ENCODE measurements around the gene TIAM1. TPM values are rescaled to one million over a fixed set of nuclear protein-coding genes. Genes with fewer than 3 reads are reported as not detected.

The TIAM1 gene
- total RNA-seq, 1 donor from 2014 or later: 131 TPM

DNA sequence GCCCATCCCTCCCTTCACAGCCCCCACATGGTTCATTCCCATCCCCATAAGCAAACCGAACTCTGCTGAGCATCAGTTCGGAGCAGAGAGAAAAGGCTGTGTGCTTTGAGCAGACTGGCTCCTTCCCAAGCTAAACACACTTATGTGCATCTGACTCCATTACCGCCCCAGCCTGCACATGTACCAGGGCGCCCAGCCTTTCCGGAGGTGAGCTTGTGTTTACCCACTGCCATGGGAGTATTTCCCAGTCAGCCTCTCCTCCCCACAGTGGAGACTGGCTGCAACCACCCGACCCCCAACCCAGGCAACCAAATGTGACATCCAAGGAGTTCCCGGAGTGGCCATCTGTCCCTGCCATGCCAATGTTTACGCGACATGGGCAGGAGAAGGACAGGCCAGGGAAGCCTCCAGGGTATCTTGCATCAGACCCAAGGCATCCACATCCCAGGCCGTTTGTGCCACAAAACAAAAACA, 9.4 kb downstream of the TIAM1 start:
- Mint-ChIP-seq H3K36me3 (ENCODE audit: low read depth, unreplicated experiment) (peaks cover 50% of the 10 kb centered on the region), H3K27me3 (ENCODE audit: unreplicated experiment) (peaks cover 1% of the 10 kb centered on the region), H3K4me3 (ENCODE audit: unreplicated experiment) (no peak overlapping the region), H3K27ac (ENCODE audit: unreplicated experiment) (no peak overlapping the region), H3K4me1 (ENCODE audit: unreplicated experiment) (peaks cover 15% of the 10 kb centered on the region), H3K9me3 (ENCODE audit: unreplicated experiment) (no peaks in the 10 kb centered on the region)
- TF ChIP-seq, protein P1, sequence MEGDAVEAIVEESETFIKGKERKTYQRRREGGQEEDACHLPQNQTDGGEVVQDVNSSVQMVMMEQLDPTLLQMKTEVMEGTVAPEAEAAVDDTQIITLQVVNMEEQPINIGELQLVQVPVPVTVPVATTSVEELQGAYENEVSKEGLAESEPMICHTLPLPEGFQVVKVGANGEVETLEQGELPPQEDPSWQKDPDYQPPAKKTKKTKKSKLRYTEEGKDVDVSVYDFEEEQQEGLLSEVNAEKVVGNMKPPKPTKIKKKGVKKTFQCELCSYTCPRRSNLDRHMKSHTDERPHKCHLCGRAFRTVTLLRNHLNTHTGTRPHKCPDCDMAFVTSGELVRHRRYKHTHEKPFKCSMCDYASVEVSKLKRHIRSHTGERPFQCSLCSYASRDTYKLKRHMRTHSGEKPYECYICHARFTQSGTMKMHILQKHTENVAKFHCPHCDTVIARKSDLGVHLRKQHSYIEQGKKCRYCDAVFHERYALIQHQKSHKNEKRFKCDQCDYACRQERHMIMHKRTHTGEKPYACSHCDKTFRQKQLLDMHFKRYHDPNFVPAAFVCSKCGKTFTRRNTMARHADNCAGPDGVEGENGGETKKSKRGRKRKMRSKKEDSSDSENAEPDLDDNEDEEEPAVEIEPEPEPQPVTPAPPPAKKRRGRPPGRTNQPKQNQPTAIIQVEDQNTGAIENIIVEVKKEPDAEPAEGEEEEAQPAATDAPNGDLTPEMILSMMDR (IDR thresholded peaks at IDR 0.05; ENCODE audit: unreplicated experiment): no peak
- DNase-seq (ENCODE audit: low spot score): no peak

DNA sequence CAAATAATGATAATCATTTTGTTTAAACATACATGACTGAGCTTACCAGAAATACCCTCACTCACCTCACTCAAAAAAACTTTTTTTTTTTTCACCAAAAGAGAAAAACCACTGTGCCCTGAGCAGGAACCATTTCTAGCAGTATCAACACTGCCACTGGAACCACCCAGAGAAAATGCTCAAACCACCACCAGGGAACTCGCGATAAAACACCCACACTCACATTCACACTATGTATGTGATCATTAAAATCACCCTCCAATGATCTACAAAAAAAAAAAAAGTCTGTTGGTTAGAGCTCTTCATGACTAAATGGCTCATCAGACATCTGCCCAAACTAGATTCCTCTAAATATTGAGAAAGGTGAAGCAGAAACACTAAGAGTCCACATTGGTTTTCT, 11.5 kb downstream of the TIAM1 start:
- peaks cover 1% of the 10 kb centered on the region for H3K27me3 Mint-ChIP-seq (ENCODE audit: unreplicated experiment)
- no peaks in the 10 kb centered on the region for H3K9me3 Mint-ChIP-seq (ENCODE audit: unreplicated experiment)
- H3K4me3 Mint-ChIP-seq (ENCODE audit: unreplicated experiment): no peak overlapping the region
- peaks cover 50% of the 10 kb centered on the region for H3K36me3 Mint-ChIP-seq (ENCODE audit: low read depth, unreplicated experiment)
- TF ChIP-seq, protein P1 (IDR thresholded peaks at IDR 0.05; ENCODE audit: unreplicated experiment): no peak
- peaks cover 5% of the 10 kb centered on the region for H3K4me1 Mint-ChIP-seq (ENCODE audit: unreplicated experiment)
- no peak overlapping the region for H3K27ac Mint-ChIP-seq (ENCODE audit: unreplicated experiment)
- DNase-seq (ENCODE audit: low spot score): no peak

DNA sequence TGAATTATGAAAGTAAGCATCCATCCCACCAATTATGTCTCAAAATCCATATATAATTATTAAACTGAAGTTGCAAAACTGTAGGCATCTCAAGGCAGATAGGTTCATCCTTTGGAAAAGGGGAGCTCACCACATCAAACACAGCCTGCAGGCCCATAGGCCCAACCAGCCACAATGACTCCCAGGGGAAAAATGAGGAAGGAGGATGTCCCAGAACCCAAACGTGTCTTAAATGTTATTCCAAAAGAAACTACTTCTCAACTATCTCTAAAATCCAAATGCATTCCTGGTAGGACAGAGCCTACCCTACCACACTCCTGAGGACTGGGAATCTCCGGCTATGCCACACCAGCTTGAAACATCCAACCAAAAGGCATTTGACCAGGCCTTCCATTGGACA, 12.8 kb downstream of the TIAM1 start:
- H3K4me1 Mint-ChIP-seq (ENCODE audit: unreplicated experiment): peaks cover 5% of the 10 kb centered on the region
- no peak overlapping the region for H3K27ac Mint-ChIP-seq (ENCODE audit: unreplicated experiment)
- H3K27me3 Mint-ChIP-seq (ENCODE audit: unreplicated experiment): no peaks in the 10 kb centered on the region
- H3K36me3 Mint-ChIP-seq (ENCODE audit: low read depth, unreplicated experiment): peaks cover 41% of the 10 kb centered on the region
- H3K9me3 Mint-ChIP-seq (ENCODE audit: unreplicated experiment): no peaks in the 10 kb centered on the region
- H3K4me3 Mint-ChIP-seq (ENCODE audit: unreplicated experiment): no peak overlapping the region
- no peak for DNase-seq (ENCODE audit: low spot score)
- TF ChIP-seq, protein P1 (IDR thresholded peaks at IDR 0.05; ENCODE audit: unreplicated experiment): no peak

DNA sequence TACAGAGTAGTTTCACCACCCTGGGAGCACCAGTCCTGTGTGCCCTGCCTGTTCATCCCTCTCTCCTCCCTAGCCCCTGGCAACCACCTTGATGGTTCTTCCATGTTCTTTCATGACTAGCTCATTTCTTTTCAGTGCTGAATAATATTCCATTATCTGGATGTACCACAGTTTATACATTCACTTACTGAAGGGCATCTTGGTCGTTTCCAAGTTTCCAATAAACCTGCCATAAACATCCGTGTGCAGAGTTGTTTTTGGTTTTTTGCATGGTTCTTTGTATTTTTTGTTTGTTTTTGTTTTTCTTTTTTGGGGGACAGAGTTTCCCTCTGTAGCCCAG, 13.9 kb downstream of the TIAM1 start:
- no peaks in the 10 kb centered on the region for H3K9me3 Mint-ChIP-seq (ENCODE audit: unreplicated experiment)
- DNase-seq (ENCODE audit: low spot score): no peak
- TF ChIP-seq, protein P1 (IDR thresholded peaks at IDR 0.05; ENCODE audit: unreplicated experiment): no peak
- peak overlapping the region; percentile 45 for H3K4me3 Mint-ChIP-seq (ENCODE audit: unreplicated experiment)
- no peak overlapping the region for H3K27ac Mint-ChIP-seq (ENCODE audit: unreplicated experiment)
- H3K4me1 Mint-ChIP-seq (ENCODE audit: unreplicated experiment): peaks cover 5% of the 10 kb centered on the region
- H3K27me3 Mint-ChIP-seq (ENCODE audit: unreplicated experiment): no peaks in the 10 kb centered on the region
- peaks cover 39% of the 10 kb centered on the region for H3K36me3 Mint-ChIP-seq (ENCODE audit: low read depth, unreplicated experiment)

DNA sequence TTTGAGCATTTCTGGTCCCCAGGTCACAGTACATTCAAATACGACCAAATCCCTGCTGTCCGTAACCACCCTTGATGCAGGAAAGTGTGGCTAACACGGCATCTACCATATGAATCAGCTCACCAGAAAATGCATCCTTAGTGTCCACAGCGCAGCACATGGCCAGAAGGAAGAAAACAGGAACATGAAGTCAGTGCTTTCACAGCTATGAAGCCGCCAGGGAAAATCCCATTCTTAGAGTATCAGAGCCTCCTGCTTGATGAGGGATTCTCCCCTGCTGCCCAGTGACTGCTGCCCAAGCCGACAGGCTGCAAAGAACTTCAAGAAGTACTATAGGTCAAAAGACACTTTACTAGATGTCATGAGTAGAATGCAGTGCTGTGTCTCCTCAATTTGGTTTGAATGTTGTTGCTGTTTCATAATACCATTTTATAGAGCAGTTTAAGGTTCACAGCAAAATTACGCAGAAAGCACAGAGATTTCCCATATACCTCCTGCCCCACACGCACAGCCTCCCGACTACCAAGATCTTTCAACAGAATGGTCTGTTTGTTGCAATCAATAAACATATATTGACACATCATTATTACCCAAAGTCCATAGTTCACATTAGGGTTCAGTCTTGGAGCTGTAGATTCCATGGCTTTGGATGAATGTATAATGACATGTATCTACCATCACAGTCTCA, 14.5 kb downstream of the TIAM1 start:
- DNase-seq (ENCODE audit: low spot score): no peak
- no peaks in the 10 kb centered on the region for H3K9me3 Mint-ChIP-seq (ENCODE audit: unreplicated experiment)
- H3K4me1 Mint-ChIP-seq (ENCODE audit: unreplicated experiment): peaks cover 5% of the 10 kb centered on the region
- no peak overlapping the region for H3K27ac Mint-ChIP-seq (ENCODE audit: unreplicated experiment)
- peak overlapping the region; percentile 64 for H3K4me3 Mint-ChIP-seq (ENCODE audit: unreplicated experiment)
- TF ChIP-seq, protein P1 (IDR thresholded peaks at IDR 0.05; ENCODE audit: unreplicated experiment): no peak
- peaks cover 39% of the 10 kb centered on the region for H3K36me3 Mint-ChIP-seq (ENCODE audit: low read depth, unreplicated experiment)
- no peaks in the 10 kb centered on the region for H3K27me3 Mint-ChIP-seq (ENCODE audit: unreplicated experiment)
